Epithelial cell of esophagus (primary cell): ENCODE data around the gene ZBTB8A.

Experiments used
- DNase-seq: peaks from one replicate; pipeline ENCODE4 v3.0.0; 2010; ENCODE audit warnings: low read depth
- H3K4me3 ChIP-seq: 2 replicates; pipeline ENCODE4 v1.5.1; 2011; ENCODE audit warnings: mild to moderate bottlenecking, low read length, control low read depth
- TF ChIP-seq, protein P1 (sequence below): IDR thresholded peaks from 2 replicates; pipeline ENCODE4 v1.5.1; 2011; ENCODE audit warnings: low read depth, mild to moderate bottlenecking, low read length, control low read depth, inconsistent platforms; ENCODE audit not compliant: insufficient read depth; ENCODE audit errors: missing control alignments

Gene ZBTB8A

DNA sequence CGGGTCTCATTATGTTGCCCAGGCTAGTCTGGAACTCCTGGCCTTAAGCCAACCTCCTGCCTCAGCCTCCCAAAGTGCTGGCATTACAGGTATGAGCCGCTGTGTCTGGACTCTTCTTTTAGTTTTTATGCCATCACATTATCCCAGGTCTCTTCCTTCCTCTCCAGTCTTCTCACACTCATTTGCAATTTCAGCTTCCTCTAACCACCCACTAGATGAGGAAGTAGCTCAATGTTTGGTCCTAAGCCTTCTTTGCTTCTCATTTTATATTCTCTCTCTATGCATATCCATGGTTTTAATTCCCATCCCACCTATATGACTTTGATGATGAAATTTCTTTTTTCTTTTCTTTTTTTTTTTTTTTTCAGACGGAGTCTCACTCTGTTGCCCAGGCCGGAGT is 3.1 kb upstream of the ZBTB8A start:
- DNase-seq = no peak
- TF ChIP-seq, protein P1, sequence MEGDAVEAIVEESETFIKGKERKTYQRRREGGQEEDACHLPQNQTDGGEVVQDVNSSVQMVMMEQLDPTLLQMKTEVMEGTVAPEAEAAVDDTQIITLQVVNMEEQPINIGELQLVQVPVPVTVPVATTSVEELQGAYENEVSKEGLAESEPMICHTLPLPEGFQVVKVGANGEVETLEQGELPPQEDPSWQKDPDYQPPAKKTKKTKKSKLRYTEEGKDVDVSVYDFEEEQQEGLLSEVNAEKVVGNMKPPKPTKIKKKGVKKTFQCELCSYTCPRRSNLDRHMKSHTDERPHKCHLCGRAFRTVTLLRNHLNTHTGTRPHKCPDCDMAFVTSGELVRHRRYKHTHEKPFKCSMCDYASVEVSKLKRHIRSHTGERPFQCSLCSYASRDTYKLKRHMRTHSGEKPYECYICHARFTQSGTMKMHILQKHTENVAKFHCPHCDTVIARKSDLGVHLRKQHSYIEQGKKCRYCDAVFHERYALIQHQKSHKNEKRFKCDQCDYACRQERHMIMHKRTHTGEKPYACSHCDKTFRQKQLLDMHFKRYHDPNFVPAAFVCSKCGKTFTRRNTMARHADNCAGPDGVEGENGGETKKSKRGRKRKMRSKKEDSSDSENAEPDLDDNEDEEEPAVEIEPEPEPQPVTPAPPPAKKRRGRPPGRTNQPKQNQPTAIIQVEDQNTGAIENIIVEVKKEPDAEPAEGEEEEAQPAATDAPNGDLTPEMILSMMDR = no peak
- H3K4me3 ChIP-seq = no peak overlapping the region

DNA sequence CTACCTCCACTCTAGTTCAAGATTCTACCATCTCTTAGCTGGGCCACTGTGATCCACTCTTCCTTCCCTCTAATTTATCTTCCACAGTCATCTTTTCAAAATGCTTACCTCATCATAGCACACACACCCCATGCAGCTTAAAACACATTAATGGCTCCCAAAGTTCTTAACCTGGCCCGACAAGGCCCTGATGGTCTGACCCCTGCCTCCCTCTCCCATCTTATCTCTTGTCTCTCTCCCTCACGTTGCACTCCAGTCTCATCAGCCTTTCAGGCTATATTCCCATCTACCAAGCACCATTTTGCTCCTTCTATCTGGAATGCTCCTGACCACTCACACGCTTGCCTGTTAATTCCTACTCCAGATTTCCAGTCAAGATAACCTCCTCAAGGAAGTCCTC is 2.5 kb upstream of the ZBTB8A start:
- DNase-seq = no peak
- TF ChIP-seq, protein P1 = no peak
- H3K4me3 ChIP-seq = no peak overlapping the region

DNA sequence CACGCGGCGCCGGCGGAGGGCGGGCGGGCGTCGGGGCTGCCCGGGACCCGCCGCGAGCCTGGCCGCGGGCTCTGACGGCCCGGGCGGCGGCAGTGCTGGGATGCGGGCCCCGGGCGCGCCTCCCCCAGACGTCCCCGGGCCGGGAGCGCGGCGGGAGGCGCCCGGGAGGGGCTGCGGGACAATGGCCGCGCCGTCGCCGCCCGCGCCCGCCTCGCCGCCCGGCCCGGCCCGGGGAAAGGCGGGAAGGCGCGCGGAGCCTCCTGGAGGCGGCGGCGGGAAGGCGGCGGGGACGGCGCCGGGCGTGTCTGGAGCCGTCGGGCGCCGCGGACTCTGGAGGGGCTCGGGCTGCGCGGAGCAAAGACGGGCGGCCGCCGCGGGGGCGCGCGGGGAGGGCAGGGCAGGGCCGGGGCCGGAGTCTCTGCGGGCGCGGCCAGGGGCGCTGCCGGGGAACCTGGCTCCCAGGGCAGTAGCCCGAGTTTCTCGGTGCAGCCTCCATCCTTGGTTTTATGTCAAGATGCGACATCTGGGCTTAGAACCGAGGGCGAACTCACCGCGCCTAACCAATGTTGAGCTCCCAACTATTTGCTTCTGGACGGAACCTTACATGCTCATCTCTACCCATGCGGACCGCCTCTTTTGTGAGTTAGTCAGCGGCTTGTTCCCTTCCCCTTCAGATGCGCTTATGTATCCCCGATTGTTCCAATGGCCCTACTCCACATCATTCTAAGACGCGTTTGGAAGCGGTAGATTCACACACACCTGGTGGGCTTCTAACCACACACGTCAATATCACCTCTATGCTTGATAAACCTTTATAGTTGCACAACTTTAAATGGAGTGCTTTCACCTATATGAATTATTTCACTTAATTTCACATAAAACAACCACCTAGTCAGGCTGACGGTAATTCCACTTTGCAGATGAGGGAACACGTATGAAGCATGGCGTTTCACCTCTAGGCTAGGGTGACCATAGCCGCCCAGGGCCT is 651 bp downstream of the ZBTB8A start:
- peak; percentile 56 for DNase-seq
- TF ChIP-seq, protein P1 = no peak
- peak overlapping the region; percentile 70 for H3K4me3 ChIP-seq

DNA sequence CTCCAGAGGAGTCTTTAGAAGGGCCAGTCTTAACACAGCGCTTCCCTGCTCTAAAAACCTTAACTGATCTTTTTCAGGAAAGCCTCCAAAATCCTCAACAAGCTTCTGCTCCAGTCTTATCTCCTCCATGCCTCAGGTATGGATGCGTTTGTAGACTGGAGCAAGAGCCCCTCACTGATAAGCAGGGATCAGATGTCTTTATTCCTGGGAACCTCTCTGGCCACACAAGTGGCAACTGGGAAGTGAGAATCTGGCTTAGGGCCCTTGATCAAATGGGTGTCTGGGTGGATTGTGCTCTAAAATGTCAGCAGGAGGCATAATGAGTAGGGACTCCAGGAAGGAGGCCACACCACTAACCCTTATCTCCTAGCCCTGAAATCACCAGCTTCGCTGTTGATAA is 1.4 kb downstream of the ZBTB8A start:
- peak overlapping the region; percentile 65 for H3K4me3 ChIP-seq
- DNase-seq = no peak
- TF ChIP-seq, protein P1 = peak; percentile 1

DNA sequence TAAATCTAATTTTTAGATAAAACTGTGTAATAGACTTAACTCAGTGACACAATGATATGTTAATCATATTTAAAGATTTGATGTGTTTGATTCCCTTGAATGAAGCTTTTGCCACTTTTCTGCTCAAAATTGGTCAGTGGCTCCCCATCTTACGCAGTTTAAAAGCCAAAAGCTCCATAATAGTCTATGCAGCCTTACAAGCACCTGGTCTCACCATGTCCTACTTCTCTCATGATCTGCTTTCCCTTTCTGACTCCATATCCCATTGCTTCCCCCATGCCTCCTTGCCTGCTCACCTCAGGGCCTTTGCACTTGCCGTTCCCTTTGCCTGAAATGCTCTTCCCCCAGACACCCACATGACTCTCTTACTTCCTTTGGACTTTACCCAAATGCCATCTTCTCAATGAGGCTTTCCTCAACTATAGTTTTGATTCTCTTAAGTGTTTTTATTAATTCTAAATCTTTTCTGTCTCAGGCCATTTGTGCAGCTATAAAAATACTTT is 1.9 kb downstream of the ZBTB8A start:
- H3K4me3 ChIP-seq = no peak overlapping the region
- no peak for DNase-seq
- TF ChIP-seq, protein P1 = no peak

DNA sequence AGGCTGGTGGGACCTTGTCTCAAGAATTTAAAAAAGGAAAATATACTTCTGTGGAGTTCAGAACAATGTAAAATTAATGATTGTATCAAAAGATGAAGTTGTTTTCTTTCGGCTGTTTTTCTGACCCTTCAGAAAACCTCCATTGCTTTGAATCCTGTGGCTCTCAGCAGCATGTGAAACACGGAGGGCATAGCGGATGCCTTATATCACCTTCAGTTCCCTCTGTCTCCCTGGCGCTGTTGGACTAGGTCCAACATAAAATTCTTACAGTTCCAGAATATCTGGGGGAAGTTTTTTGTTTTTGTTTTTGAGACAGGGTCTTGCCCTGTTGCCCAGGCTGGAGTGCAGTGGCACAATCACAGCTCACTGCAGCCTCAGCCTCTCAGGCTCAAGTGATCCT is 7.4 kb downstream of the ZBTB8A start:
- TF ChIP-seq, protein P1 = no peak
- no peak overlapping the region for H3K4me3 ChIP-seq
- DNase-seq = no peak
